ENCODE measurements around the gene BGN. TPM values are rescaled to one million over a fixed set of nuclear protein-coding genes. Genes with fewer than 3 reads are reported as not detected.

Gene BGN
- total RNA-seq, 1 donor from 2014 or later = 0.69 TPM

DNA sequence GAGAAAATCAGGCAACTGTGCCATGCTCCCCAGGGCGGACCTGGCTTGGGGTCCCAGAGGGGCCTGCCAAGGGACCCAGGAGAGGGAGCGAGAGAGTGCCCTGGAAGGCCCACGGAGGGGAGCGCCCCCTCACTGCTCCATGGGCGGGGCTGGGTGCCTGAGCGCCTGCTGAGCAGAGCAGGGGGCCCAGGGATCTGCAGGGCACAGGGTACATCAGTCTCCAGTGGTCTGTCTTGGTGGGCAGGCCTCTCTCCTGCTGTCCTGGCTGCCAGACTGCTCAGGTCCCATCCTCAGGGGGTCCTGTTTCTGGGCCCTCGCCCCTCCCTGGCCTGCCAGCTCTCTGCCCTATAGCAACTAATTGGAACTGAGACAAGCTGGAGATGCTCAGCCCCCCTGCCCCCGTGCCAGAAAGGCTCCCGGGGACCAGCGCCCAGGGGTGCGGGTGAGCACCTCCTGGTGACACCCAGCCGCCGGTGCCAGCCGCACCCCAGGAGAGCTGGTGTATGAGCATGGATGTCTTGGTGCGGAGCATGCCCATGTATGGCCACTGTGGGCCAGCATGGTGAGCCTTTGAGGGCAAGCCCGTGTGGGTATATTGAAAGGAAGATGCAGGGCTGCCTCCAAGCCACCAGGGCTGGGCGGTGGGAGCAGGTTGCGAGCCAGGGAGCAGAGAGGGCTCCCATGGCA lies 1.3 kb downstream of the BGN start:
- no peak overlapping the region for H3K4me3 ChIP-seq (ENCODE audit: low read depth, low read length)
- TF ChIP-seq, protein P1, sequence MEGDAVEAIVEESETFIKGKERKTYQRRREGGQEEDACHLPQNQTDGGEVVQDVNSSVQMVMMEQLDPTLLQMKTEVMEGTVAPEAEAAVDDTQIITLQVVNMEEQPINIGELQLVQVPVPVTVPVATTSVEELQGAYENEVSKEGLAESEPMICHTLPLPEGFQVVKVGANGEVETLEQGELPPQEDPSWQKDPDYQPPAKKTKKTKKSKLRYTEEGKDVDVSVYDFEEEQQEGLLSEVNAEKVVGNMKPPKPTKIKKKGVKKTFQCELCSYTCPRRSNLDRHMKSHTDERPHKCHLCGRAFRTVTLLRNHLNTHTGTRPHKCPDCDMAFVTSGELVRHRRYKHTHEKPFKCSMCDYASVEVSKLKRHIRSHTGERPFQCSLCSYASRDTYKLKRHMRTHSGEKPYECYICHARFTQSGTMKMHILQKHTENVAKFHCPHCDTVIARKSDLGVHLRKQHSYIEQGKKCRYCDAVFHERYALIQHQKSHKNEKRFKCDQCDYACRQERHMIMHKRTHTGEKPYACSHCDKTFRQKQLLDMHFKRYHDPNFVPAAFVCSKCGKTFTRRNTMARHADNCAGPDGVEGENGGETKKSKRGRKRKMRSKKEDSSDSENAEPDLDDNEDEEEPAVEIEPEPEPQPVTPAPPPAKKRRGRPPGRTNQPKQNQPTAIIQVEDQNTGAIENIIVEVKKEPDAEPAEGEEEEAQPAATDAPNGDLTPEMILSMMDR (conservative IDR thresholded peaks at IDR 0.05; ENCODE audit: low read depth, low read length) = no peak
- DNase-seq (ENCODE audit: low read depth) = no peak

DNA sequence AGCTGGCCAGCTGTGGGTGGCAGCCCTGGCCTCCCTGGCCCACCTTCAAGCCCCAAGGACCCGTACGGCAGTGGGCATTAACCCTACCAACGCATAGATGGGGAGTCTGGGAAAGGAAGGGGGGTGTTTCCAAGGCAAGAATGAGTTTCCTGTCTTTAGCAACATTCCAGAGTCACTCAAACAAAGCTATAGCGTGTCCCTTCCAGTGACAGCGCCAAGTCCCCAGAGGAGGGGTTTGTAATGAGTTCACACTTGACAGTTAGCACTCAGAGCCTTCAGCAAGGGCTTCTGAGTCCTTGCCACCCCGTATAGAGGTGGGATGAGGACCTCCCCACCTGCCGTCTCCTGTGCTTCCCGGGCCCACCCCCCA lies 1.8 kb downstream of the BGN start:
- DNase-seq (ENCODE audit: low read depth) = no peak
- TF ChIP-seq, protein P1 (conservative IDR thresholded peaks at IDR 0.05; ENCODE audit: low read depth, low read length) = no peak
- H3K4me3 ChIP-seq (ENCODE audit: low read depth, low read length) = no peak overlapping the region

DNA sequence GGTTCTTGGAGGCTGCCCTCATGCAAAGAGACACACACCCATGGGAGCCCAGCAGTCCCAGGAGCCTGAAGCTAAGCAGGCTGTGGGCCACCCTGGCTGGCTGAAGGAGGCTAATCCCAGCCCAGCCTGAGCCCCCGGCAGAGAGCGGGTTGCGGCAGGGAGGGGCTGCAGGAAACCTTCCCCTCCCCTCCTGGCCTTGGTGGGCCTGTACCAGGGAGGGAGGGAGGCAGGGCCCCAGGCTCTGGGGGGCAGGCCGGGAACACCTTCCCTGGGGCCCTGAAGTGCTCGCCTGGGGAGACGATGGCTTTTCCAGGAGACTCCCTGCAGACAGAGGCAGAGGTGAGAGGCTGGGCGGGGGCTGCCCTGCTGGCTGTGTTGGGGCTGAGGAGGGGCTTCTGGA lies 3.7 kb downstream of the BGN start:
- no peak for DNase-seq (ENCODE audit: low read depth)
- H3K4me3 ChIP-seq (ENCODE audit: low read depth, low read length) = no peak overlapping the region
- TF ChIP-seq, protein P1 (conservative IDR thresholded peaks at IDR 0.05; ENCODE audit: low read depth, low read length) = no peak

DNA sequence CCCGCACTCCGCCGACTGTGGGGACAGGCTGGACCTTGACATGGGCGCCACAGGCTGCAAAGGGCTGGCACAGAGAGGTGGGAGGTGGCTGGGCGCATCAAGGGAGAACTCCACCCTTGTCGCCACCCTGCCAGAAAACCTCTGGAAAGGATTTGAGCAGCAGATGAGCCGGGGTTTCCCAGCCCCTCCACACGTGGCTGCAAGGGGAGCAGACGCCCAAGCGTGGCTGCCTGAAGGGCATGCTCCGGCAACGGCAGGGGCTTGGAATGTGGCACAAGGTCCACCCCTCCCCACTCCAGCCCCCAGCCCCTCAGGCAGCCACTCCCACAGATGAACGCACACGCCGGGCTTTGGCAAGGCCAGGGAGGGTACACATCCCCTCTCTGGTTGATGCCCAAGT lies 4.6 kb downstream of the BGN start:
- DNase-seq (ENCODE audit: low read depth) = no peak
- TF ChIP-seq, protein P1 (conservative IDR thresholded peaks at IDR 0.05; ENCODE audit: low read depth, low read length) = no peak

DNA sequence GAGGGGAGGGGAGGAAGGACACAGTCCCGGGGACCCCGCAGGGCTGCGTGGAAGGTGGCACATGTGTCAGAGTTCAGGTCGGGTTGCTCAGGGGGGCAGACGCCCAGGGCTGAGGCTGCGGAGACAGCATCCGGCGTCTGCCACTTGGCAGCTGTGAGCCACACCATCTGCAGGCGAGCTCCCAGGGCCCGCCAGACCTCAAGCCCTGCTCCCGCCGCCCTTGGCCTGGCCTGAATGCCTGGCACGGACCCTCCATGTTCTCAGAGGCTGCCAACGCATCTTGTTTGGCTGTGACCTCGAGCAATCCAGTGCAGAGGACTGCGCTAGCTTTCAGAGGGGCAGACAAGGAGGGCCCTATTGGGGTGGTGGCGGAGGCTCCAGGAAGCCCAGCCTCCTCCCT lies 5.1 kb downstream of the BGN start:
- TF ChIP-seq, protein P1 (conservative IDR thresholded peaks at IDR 0.05; ENCODE audit: low read depth, low read length) = no peak
- DNase-seq (ENCODE audit: low read depth) = no peak
- no peak overlapping the region for H3K4me3 ChIP-seq (ENCODE audit: low read depth, low read length)

More for the DNA sequence above, 4.6 kb downstream of the BGN start:
- H3K4me3 ChIP-seq (ENCODE audit: low read depth, low read length) = no peak overlapping the region

DNA sequence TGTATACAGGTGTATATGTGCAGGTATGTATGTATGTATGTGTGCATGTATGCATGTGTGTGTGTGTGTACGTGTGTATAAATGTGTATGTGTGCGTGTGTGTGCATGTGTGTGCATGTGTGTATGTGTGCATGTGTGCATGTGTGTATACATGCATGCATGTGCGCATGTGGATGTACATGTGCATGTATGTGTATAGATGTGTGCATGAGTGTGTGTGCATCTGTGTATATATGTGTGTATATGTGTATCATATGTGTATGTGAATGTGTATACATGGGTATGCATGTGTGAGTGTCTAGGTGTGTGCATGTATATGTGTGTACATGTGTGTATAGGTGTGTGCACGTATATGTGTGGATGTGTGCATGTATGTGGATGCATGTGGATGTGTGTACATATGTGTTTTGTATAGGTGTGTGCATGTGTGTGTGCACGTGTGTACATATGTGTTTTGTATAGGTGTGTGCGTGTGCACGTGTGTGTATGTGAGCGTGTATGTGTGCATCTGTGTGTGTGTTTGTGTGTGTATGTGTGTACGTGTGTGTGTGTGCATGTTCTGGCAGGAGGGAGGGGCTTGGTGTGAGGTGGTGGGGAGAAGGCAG lies 6.0 kb downstream of the BGN start:
- no peak for DNase-seq (ENCODE audit: low read depth)
- H3K4me3 ChIP-seq (ENCODE audit: low read depth, low read length) = no peak overlapping the region
- TF ChIP-seq, protein P1 (conservative IDR thresholded peaks at IDR 0.05; ENCODE audit: low read depth, low read length) = no peak

DNA sequence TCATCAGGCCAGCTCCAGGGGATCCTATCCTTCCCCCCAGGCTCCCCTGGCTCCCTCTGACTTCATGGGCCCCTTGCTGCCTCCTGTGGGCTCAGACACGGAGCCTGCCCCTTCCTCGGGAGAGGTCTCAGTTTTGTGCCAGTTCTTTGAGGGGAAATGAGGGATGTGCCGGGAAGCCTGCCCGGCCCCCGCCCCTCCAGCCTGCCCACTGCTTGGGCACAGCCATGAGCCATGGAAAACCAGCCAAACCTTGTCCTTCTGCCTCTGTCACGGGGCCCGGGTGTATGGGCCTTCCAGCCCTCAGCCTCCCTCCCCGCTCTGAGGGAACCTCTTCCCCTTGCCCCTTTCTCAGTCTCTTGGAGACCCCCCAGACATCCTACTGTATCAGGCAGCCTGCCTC lies 6.8 kb downstream of the BGN start:
- no peak for DNase-seq (ENCODE audit: low read depth)
- no peak overlapping the region for H3K4me3 ChIP-seq (ENCODE audit: low read depth, low read length)
- TF ChIP-seq, protein P1 (conservative IDR thresholded peaks at IDR 0.05; ENCODE audit: low read depth, low read length) = no peak

Measured in epithelial cell of proximal tubule (primary cell).